Effector CD8-positive, alpha-beta T cell (primary cell): ENCODE results near the gene OR6Q1.
"Not testable (repeated sequence)": the region's sequence is repeated elsewhere in the genome, so short reads cannot be mapped to it uniquely, and the experiment has no call there.

ENCODE experiments used
- DNase-seq: peaks from one replicate; lab custom pipeline; 2025; lab: John Stamatoyannopoulos, UW
- total RNA-seq, 4 experiments: gene quantifications; one replicate each; lab custom pipeline; 2026; lab: John Stamatoyannopoulos, UW

Gene OR6Q1
- 0 to 0.24 (median 0) reads per million in 4 experiments for total RNA-seq

GRCh38 chr11:58030653-58031052, at the start of gene OR6Q1:
Gene OR6Q1, plus strand, starts transcription at chr11:58030953. Its CDS starts 0 bp downstream, at chr11:58030953.
- no peak for DNase-seq

GRCh38 chr11:57981536-57981935, 49.2 kb upstream of the OR6Q1 start:
- DNase-seq, result no peak

GRCh38 chr11:57982776-57983175, 48.0 kb upstream of the OR6Q1 start:
- DNase-seq, result no peak

- no peak for DNase-seq
Observed at GRCh38 chr11:57983191-57983590, 47.6 kb upstream of the OR6Q1 start.

GRCh38 chr11:57999523-57999922, 31.2 kb upstream of the OR6Q1 start:
- not testable (repeated sequence) for DNase-seq

GRCh38 chr11:58000021-58000420, 30.7 kb upstream of the OR6Q1 start:
- not testable (repeated sequence) for DNase-seq

- DNase-seq, result no peak
Observed at GRCh38 chr11:58000699-58001098, 30.1 kb upstream of the OR6Q1 start.

- DNase-seq, result no peak
Observed at GRCh38 chr11:58003036-58003435, 27.7 kb upstream of the OR6Q1 start.

- DNase-seq, result no peak
Observed at GRCh38 chr11:58003591-58003990, 27.2 kb upstream of the OR6Q1 start.

- no peak for DNase-seq
Observed at GRCh38 chr11:58004664-58005063, 26.1 kb upstream of the OR6Q1 start.

- DNase-seq, result no peak
Observed at GRCh38 chr11:58006940-58007339, 23.8 kb upstream of the OR6Q1 start.

GRCh38 chr11:58011771-58012170, 19.0 kb upstream of the OR6Q1 start:
- DNase-seq, result no peak

- DNase-seq, result no peak
Observed at GRCh38 chr11:58023435-58023931, 7.3 kb upstream of the OR6Q1 start, which contains the start of gene OR9Q1. Gene OR9Q1, plus strand, starts transcription at chr11:58023881. Its CDS starts 155,564 bp downstream, at chr11:58179445.

- no peak for DNase-seq
Observed at GRCh38 chr11:58024601-58025091, 6.1 kb upstream of the OR6Q1 start.

GRCh38 chr11:58027341-58027740, 3.4 kb upstream of the OR6Q1 start:
- DNase-seq, result no peak

- DNase-seq, result no peak
Observed at GRCh38 chr11:58028687-58029411, 1.9 kb upstream of the OR6Q1 start.

GRCh38 chr11:58034471-58034870, 3.7 kb downstream of the OR6Q1 start:
- DNase-seq, result no peak

- DNase-seq, result no peak
Observed at GRCh38 chr11:58039589-58039988, 8.8 kb downstream of the OR6Q1 start.

GRCh38 chr11:58043379-58043778, 12.6 kb downstream of the OR6Q1 start:
- no peak for DNase-seq

GRCh38 chr11:58046231-58046630, 15.5 kb downstream of the OR6Q1 start:
- no peak for DNase-seq

- DNase-seq, result no peak
Observed at GRCh38 chr11:58047818-58048217, 17.1 kb downstream of the OR6Q1 start.

GRCh38 chr11:58055806-58056401, 25.2 kb downstream of the OR6Q1 start:
- no peak for DNase-seq

GRCh38 chr11:58057481-58057880, 26.7 kb downstream of the OR6Q1 start:
- no peak for DNase-seq
